Measurements from ENCODE around the gene ELF1. TPM values are rescaled to one million over a fixed set of nuclear protein-coding genes. Genes with fewer than 3 reads are reported as not detected.
A peak's percentile ranks its signal among the peaks of the same experiment; 100 is the strongest.

ELF1 gene
- total RNA-seq, 4 donors from 2014 or later = 54.6 to 118 (median 98.6) TPM

DNA sequence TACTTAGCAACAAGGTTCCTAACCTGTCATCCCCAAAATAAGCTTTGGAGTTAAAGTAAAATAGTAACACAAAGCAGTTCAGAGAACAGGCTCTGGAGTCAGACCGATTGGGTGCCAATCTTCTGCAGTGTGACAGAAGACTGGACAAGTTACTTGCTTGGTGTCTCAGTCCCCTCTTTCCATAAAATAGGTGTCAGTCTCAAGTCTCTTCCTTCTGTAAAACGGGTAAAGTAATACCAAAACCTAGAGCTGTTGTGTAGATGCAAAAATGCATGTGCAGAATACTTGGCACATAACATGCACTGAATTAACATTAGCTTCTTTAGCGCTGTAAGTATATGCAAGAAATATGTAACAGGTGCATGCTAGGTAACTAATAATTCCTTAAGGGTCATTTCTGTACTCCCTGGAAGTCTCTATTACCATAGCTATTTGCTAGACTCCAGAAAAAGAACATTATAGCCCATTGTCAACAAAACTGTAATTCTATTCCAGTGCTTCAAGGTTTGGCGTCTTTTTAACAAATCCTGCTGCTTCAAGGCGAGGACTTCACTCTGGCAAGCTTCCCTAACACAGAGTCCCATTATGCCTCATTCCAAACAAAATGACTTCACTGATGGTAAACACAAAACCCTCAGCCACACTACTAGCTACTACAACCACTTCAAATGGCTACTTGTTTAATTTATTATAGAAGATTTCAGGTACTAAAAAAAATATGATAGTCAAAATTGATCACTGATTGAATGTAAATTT, 32.8 kb downstream of the ELF1 start:
- H3K9me3 ChIP-seq = no peaks in the 10 kb centered on the region
- DNase-seq (ENCODE audit: low spot score in 2 of 2) = no peak
- H3K27me3 ChIP-seq = no peaks in the 10 kb centered on the region
- H3K27ac ChIP-seq = peak overlapping the region; percentile 30 to 86 (median 82)
- WGBS, 2 donors = 14 to 24% methylated on average over 5 of the region's 5 CpGs
- peaks cover 0 to 62% (median 39%) of the 10 kb centered on the region in 4 donors for H3K4me1 ChIP-seq
- TF ChIP-seq, protein P1, sequence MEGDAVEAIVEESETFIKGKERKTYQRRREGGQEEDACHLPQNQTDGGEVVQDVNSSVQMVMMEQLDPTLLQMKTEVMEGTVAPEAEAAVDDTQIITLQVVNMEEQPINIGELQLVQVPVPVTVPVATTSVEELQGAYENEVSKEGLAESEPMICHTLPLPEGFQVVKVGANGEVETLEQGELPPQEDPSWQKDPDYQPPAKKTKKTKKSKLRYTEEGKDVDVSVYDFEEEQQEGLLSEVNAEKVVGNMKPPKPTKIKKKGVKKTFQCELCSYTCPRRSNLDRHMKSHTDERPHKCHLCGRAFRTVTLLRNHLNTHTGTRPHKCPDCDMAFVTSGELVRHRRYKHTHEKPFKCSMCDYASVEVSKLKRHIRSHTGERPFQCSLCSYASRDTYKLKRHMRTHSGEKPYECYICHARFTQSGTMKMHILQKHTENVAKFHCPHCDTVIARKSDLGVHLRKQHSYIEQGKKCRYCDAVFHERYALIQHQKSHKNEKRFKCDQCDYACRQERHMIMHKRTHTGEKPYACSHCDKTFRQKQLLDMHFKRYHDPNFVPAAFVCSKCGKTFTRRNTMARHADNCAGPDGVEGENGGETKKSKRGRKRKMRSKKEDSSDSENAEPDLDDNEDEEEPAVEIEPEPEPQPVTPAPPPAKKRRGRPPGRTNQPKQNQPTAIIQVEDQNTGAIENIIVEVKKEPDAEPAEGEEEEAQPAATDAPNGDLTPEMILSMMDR (IDR thresholded peaks at IDR 0.05) = no peak
- TF ChIP-seq EP300 (IDR thresholded peaks at IDR 0.05) (no peak), POLR2A (IDR thresholded peaks at IDR 0.05) (no peak)
- H3K4me3 ChIP-seq = peak overlapping the region in 1 of 4 donors; percentile 16
- H3K36me3 ChIP-seq = no peaks in the 10 kb centered on the region

DNA sequence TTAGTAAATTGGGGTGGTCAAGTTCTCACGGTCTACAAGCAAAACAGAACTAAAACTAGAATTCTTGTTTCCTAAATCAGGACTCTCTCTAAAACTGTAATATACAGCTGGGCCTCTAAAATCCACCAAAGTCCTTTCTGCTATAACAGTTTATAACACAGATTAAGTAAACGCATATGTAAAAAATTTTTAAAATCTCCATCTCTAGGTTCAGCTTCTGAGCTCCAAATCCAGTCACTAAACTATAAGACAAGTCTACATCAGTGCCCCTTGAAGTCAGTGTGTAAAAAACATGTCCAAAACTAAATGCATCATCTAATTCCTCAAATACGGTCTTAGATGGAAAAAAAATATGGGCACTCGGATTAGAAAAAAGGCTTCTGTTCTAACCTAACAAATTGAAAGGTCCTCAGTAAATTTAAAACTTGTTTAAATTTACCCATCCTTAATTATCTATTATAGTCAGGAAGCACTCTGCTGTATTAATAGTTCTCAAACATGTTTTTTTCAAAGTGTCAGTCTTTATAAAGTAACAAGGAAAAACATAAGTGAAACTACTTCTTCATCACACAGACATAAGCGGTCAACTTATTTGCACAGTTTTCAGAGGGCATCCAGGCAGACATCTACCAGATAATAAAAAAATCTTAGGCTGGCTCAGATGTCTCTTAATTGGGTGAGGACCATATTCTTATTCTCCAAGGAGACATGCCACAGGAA, 33.6 kb downstream of the ELF1 start:
- Histone ChIP-seq H3K27me3 (no peaks in the 10 kb centered on the region), H3K36me3 (no peaks in the 10 kb centered on the region), H3K27ac (peak overlapping the region; percentile 30 to 86 (median 82)), H3K4me3 (peak overlapping the region in 1 of 4 donors; percentile 16), H3K4me1 (peaks cover 0 to 67% (median 39%) of the 10 kb centered on the region in 4 donors), H3K9me3 (no peaks in the 10 kb centered on the region)
- WGBS, 2 donors = 43 to 44% methylated on average over 5 of the region's 5 CpGs
- TF ChIP-seq POLR2A (IDR thresholded peaks at IDR 0.05) (no peak), EP300 (IDR thresholded peaks at IDR 0.05) (no peak)
- TF ChIP-seq, protein P1 (IDR thresholded peaks at IDR 0.05) = no peak
- DNase-seq (ENCODE audit: low spot score in 2 of 2) = no peak

DNA sequence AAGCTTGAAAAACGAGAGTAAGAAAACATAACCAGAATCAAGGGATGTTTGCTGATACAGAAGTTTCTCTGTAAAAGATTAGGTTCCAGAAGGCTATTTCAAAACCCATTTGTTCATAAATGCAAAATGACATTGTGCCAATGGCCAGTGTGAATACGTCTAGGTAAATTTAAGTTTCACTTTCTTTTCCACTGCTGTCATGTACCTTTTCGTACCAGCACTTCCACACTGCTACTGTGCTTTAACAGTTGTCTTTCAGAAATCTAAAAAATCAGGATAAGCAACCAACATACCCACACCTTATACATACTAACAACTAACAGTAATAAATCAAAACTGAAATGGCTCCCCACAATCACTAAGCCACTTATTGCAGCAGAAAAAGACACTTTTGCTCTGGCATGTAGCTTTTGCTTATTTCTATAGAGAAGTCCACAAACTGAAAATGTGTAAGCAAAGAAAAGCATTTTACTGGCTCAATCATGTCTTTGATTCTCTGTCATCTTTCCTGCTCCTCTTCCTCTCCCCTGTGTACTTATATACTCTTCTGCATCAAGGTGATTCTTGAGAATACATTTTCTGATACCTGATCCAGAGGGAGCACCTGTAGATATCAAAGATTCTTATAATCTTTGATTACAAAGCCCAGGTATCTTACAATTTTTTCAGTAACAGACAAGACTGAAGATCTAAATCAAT, 34.3 kb downstream of the ELF1 start:
- no peak for TF ChIP-seq POLR2A (IDR thresholded peaks at IDR 0.05)
- TF ChIP-seq, protein P1 (IDR thresholded peaks at IDR 0.05) = no peak
- peak in 1 of 2 donors; percentile 12 for TF ChIP-seq EP300 (IDR thresholded peaks at IDR 0.05)
- Histone ChIP-seq H3K4me1 (peaks cover 0 to 74% (median 36%) of the 10 kb centered on the region in 4 donors), H3K27ac (peak overlapping the region in 3 of 4 donors; percentile 80 to 86 (median 85)), H3K27me3 (no peaks in the 10 kb centered on the region), H3K36me3 (no peaks in the 10 kb centered on the region), H3K4me3 (peak overlapping the region in 2 of 4 donors; percentile 16 to 30), H3K9me3 (no peaks in the 10 kb centered on the region)
- 20 to 25% methylated on average over 3 of the region's 3 CpGs for whole genome bisulfite sequencing, 2 donors
- no peak for DNase-seq (ENCODE audit: low spot score in 2 of 2)

DNA sequence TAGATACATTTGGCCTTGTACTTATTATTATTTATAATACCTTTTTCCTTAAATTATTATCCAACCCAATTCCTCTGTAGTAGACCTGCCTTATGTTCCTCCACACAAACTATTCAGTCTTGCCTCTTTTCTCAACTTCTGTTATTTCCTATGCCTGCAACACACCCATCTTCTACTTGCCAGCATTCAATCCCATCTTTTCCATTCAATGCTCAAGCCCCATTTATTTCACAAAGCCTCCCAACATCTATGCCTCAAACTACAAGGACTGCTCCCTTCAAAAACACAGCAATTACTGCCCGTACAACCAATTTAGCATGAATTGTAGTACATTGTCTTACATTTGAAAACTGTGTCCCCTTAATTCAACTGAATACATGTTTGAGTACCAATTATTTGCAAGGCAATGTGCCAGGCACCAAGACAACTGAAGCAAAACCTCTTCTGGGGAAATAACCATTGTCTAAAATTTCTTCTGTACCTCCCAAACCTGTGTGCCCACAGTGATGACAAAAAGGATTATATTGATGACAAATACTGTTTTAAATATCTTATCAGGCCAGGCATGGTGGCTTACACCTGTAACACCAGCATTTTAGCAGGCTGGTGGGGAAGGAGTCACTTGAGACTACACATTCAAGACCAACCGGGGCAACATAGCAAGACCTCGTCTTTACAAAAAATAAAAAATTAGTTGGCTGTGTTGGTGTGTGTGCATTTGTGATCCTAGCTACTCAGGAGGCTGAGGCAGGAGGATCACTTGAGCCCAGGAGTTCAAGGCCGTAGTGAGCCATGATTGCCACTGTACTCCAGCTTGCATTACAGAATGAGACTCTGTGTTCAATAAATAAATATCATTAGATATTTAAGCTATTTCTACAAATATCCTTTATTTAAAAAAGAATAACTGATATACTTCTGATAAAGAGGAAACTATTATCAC, 35.1 kb downstream of the ELF1 start:
- TF ChIP-seq, protein P1 (IDR thresholded peaks at IDR 0.05) = no peak
- TF ChIP-seq EP300 (IDR thresholded peaks at IDR 0.05) (no peak), POLR2A (IDR thresholded peaks at IDR 0.05) (no peak)
- Histone ChIP-seq H3K4me1 (peaks cover 0 to 74% (median 37%) of the 10 kb centered on the region in 4 donors), H3K4me3 (peak overlapping the region in 2 of 4 donors; percentile 16 to 30), H3K36me3 (no peaks in the 10 kb centered on the region), H3K9me3 (no peaks in the 10 kb centered on the region), H3K27ac (peak overlapping the region; percentile 34 to 86 (median 82)), H3K27me3 (no peaks in the 10 kb centered on the region)
- no peak for DNase-seq (ENCODE audit: low spot score in 2 of 2)
- 73 to 87% methylated on average over 4 of the region's 4 CpGs for WGBS, 2 donors

All from tibial nerve (tissue), 4 donors.